ENCODE data around the gene ELL. TPM values are rescaled to one million over a fixed set of nuclear protein-coding genes. Genes with fewer than 3 reads are reported as not detected.

The ELL gene
- total RNA-seq, 1 donor: 40.4 TPM

DNA sequence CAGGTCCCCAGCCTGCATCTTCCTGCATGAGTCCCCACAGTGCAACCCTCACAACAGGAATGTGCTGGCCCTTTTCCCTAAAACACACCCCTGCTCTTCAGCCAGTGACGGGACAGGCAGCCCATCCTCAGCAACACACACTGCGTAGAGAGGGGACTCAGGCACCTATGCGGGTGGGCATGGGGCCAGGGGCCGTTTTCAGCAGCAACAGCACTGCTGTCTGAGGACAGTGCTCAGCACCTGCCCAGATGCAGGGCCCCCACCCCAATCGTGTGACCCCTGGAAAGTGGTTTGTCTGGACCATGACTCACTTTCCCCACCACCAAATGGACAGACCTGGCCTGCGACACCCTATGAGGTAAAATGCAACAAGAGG, 55.9 kb downstream of the ELL start:
- no peaks in the 10 kb centered on the region for H3K27me3 ChIP-seq (ENCODE audit: insufficient read depth, low read length)

DNA sequence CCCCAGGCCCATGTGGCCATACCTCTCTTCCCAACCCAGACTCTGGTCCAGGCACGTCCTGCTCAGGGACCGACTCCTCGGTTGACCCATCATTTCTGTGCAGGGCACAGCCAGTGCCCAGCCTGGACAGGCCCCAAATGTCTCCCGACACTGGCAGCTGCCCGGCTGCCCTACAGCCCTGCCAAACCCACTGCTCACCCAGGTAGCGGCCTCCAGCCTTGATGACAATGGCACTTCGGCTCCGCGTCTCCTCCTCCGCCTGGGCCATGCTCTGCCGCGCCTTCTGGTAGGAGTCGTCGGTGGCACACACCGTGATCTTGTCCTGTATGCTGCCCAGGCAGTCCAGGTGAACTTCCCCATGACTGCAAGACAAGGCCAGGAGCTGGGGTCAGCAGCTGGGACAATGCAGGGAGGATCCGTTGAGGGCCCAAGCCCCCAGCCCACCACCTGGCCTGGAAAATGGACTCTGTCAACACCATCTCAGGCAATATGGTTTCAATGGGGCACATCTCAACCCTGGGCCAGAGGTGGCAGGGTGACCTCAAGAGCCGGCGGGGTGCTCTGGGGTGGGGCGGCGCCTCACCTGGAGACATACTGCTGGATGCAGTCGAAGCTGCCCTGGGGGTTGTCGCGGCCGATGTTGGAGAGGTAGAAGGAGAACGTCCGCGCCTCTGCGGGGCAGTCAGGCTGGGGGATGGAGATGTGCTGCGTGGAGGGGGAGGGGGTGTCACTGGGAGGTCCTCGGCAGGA, 56.5 kb downstream of the ELL start:
- H3K4me3 ChIP-seq (ENCODE audit: low read length): no peak overlapping the region
- H3K9me3 ChIP-seq (ENCODE audit: low read depth, low read length): no peaks in the 10 kb centered on the region
- no peaks in the 10 kb centered on the region for H3K27me3 ChIP-seq (ENCODE audit: insufficient read depth, low read length)
- peaks cover 27% of the 10 kb centered on the region for H3K4me1 ChIP-seq (ENCODE audit: insufficient read depth, low read length)

More for the DNA sequence above, 55.9 kb downstream of the ELL start:
- H3K4me3 ChIP-seq (ENCODE audit: low read length): no peak overlapping the region
- no peaks in the 10 kb centered on the region for H3K9me3 ChIP-seq (ENCODE audit: low read depth, low read length)
- peaks cover 30% of the 10 kb centered on the region for H3K4me1 ChIP-seq (ENCODE audit: insufficient read depth, low read length)

DNA sequence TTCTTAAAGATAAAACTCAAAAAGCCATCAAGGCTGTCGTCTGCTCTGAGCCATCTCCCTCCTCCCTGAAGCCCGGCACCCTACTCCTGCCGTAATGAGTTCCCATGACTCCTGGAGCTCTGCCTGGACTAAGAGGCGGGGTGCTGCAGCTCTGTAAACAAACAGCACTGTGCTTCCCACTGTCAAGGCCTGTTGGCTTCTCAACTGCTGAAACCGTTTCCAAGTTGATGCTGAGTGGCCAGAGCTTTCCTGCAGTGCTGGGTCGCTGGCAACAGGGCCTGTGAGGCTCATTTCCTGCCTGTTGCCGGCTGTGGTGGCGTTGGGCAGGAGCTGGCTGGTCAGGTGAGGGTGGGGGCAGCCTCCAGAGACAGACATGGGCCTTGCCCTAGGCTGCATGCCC, 57.2 kb downstream of the ELL start:
- H3K27me3 ChIP-seq (ENCODE audit: insufficient read depth, low read length): no peaks in the 10 kb centered on the region
- H3K4me1 ChIP-seq (ENCODE audit: insufficient read depth, low read length): peaks cover 19% of the 10 kb centered on the region
- H3K4me3 ChIP-seq (ENCODE audit: low read length): no peak overlapping the region
- H3K9me3 ChIP-seq (ENCODE audit: low read depth, low read length): no peaks in the 10 kb centered on the region

DNA sequence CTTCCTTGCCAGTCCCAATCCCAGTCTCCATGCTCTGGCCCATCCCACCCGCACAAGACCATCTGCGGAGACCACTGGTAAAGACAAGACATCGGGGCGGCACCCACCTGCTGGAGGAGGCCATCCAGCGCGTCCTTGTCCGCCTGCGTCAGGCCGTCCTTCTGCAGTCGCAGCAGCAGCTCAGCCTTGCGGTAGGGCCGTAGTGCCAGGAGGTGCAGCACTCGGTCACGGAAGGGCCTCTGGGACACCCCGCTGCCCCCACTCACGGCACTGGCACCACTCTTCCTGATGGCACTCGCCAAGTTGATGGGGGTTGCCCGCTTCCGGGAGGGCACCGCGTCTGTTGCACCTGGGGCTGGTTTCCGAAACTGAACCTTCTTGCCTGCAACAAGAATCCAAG, 60.4 kb downstream of the ELL start:
- Histone ChIP-seq H3K27me3 (ENCODE audit: insufficient read depth, low read length) (no peaks in the 10 kb centered on the region), H3K4me3 (ENCODE audit: low read length) (no peak overlapping the region), H3K4me1 (ENCODE audit: insufficient read depth, low read length) (peaks cover 7% of the 10 kb centered on the region), H3K9me3 (ENCODE audit: low read depth, low read length) (no peaks in the 10 kb centered on the region)

DNA sequence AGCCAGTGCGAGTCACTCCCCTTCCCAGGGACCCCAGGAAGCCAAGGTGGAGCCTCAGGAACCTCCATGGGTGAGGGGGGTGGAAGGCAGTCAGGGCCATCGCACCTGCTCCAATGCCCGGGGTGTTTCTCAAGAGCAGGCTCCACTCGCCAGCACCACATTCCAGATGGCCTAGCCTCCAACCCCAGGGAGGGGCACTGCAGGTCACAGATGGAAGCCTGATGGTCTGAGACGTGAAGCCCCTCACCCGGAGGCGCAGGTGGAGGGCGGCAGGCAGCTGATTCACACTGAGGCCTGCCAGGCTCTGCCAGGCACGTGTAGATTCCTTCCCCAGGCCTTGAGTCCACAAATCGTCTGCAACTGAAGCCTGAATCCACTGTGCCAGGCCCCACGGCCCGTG, 61.0 kb downstream of the ELL start:
- no peak overlapping the region for H3K4me3 ChIP-seq (ENCODE audit: low read length)
- H3K27me3 ChIP-seq (ENCODE audit: insufficient read depth, low read length): no peaks in the 10 kb centered on the region
- peaks cover 7% of the 10 kb centered on the region for H3K4me1 ChIP-seq (ENCODE audit: insufficient read depth, low read length)
- no peaks in the 10 kb centered on the region for H3K9me3 ChIP-seq (ENCODE audit: low read depth, low read length)

DNA sequence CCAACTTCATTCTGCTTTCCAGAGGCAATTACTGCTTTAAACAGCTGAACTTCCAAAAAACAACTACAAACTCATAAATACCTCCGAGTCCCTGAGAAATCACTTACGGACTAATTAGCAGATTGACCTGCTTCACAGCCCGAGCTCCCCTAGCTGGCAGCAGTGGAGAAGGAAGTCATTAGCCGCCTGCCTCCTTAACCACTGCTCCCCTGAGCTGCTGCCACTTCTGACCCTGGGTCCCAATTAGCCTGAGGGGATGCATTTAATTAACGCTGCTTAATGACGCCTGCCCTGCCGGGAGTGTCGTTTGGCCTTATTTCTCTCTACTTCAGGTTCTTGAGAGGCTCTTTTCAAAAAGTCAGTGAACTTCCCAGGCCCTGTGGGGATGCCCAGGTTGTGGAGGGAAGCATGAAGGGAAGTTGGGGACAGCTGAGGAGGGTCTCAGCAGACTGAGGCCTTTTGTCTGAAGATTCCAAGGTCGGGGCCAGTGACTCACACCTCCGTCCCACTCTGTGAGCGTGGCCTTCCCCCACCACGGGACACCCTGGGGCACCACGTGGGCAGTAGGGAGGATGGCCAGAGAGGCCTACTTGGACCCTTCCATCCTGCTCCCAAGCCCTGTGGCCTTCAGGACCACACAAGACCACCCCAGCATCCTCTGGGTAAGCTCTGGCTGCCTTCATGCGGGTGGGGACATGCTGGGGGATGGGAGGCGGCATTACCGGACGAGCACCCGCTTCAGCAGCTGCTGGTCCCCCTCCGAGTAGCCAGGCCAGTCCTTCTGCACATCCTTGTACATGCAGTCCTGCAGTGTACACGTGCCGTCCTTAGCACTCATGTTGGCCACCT, 64.2 kb downstream of the ELL start:
- Histone ChIP-seq H3K9me3 (ENCODE audit: low read depth, low read length) (no peaks in the 10 kb centered on the region), H3K4me3 (ENCODE audit: low read length) (no peak overlapping the region), H3K4me1 (ENCODE audit: insufficient read depth, low read length) (no peaks in the 10 kb centered on the region), H3K27me3 (ENCODE audit: insufficient read depth, low read length) (no peaks in the 10 kb centered on the region)

DNA sequence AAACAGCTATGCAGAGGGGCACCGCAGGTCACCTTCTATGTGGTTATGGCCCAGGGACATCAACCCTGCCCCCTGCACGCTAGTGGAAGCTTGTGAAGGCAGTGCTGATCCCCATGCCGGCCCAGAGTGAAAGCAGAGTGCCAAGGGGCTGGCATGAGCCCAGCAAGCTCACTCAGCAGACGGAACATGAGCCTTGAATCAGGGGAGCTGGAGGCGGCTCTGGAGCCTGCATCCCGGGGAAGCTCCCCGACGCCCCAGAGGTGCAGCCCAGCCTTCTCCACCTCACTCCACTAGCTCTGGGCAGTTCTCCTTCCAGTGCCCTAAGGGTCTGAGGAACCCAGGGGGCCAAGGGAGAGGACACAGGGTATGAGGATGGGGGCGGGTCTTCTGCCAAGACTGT, 64.9 kb downstream of the ELL start:
- Histone ChIP-seq H3K9me3 (ENCODE audit: low read depth, low read length) (no peaks in the 10 kb centered on the region), H3K4me3 (ENCODE audit: low read length) (no peak overlapping the region), H3K27me3 (ENCODE audit: insufficient read depth, low read length) (no peaks in the 10 kb centered on the region), H3K4me1 (ENCODE audit: insufficient read depth, low read length) (no peaks in the 10 kb centered on the region)

DNA sequence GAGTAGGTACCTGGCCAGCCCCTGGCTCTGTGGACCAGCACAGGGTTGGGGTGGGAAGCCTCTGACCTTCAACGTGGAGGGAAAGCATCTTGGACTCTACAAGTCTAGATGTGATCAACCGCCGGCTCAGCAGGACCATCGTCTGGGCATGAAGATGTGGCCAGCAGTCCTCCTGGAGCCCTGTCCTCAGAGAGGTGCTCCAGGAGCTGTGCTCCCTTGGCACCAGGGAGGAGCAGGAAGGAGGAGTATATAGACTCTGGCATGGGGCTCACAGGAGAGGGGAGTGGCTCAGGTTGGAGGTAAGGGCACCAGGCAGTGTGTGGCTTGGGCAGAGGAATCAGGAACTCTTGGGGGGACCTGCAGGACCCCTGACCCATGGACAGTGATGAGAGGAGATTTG, 65.6 kb downstream of the ELL start:
- Histone ChIP-seq H3K27me3 (ENCODE audit: insufficient read depth, low read length) (no peaks in the 10 kb centered on the region), H3K4me3 (ENCODE audit: low read length) (no peak overlapping the region), H3K9me3 (ENCODE audit: low read depth, low read length) (no peaks in the 10 kb centered on the region), H3K4me1 (ENCODE audit: insufficient read depth, low read length) (no peaks in the 10 kb centered on the region)

DNA sequence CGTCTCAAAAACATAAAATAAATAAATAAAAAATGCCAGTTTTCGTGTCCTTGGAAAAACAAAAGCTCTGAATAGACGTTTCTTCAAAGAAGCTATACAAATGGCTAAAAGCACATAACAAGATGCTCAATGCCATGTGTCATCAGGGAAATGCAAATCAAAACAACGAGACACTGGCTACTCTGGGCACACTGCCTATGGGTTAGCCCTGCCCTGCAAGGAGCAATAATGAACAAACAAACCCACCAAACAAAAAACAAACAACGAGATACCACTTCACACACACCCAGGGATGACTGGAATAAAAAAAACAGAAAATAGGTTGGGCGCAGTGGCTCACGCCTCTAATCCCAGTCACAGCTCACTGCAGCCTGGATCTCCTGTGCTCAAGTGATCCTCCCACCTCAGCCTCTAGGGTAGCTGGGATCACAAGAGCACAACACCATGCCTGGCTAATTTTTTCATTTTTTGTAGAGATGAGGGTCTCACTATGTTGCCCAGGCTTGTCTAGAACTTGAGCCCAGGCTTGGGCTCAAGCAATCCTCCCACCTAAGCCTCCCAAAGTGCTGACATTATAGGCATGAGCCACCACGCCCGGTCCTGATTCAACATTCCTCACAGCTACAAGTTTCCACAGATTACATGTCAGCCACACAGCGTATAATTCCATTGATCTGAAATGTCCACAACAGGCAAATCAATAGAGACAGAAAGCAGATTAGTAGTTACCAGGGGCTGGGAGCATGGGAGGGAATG, 68.4 kb downstream of the ELL start:
- H3K27me3 ChIP-seq (ENCODE audit: insufficient read depth, low read length): no peaks in the 10 kb centered on the region
- no peaks in the 10 kb centered on the region for H3K9me3 ChIP-seq (ENCODE audit: low read depth, low read length)
- no peak overlapping the region for H3K4me3 ChIP-seq (ENCODE audit: low read length)
- no peaks in the 10 kb centered on the region for H3K4me1 ChIP-seq (ENCODE audit: insufficient read depth, low read length)

DNA sequence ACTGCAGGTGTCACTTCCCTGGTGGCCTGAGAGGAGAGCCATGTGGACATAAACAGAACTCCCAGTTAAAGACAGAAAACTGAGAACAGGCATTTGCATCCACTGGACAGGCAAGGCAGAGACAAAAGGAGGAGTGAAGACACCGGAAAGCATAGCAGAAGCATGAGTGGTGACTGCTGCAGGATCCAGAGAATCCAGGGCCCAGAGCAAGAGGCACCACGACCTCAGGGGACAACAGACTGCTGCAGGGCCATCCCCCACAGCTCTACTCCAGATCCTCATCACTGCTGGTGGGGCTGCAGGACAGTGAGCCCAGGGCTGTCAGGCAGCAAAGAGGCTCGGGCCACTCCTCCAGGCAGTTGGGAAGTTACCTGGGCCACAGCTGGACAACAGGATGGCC, 69.5 kb downstream of the ELL start:
- Histone ChIP-seq H3K4me1 (ENCODE audit: insufficient read depth, low read length) (no peaks in the 10 kb centered on the region), H3K27me3 (ENCODE audit: insufficient read depth, low read length) (no peaks in the 10 kb centered on the region), H3K4me3 (ENCODE audit: low read length) (no peak overlapping the region), H3K9me3 (ENCODE audit: low read depth, low read length) (no peaks in the 10 kb centered on the region)

DNA sequence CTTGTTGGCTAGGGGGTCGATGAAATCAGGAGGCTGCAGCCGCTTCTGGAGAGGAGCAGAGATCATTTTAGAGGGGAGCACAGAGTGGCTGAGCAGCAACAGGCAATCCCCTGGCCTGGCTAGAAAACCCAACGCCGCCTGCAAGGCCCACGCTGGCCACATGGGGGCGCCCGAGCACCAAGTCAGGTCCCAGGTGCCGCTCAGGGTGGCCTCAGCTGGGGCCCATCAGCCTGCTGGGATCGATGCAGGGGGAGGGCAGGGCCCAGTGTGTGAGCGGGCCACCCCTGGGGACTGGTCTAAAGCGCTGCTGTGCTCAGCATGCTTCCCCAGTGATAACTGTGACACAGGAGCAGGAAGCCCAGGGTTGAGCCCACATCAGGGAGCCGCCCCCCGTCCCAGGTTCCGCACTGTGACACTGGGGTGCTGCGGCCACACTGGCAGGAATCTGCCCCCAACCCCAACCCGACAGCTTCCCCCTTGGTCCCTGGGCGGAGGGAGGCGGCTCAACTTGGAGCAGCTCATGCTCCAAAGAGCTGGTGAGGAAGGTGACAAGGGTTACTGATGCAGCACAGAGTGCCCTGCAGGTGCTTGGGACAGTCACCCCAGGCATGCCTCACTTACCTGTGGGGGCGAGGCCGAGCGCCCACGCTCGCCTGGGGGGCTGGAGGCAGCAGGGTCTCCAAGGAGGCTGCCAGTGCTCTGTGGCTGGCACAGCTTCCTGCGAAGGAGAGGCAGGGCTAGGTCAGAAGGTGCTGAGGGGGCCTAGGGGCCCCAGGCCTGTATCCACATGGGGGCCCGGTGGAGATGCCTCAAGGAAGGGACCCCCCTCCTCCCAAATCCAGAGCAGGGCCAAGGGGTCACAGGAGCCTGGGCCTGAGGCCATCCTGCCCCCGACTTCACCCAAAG, 70.7 kb downstream of the ELL start:
- Histone ChIP-seq H3K27me3 (ENCODE audit: insufficient read depth, low read length) (no peaks in the 10 kb centered on the region), H3K4me3 (ENCODE audit: low read length) (no peak overlapping the region), H3K9me3 (ENCODE audit: low read depth, low read length) (no peaks in the 10 kb centered on the region), H3K4me1 (ENCODE audit: insufficient read depth, low read length) (no peaks in the 10 kb centered on the region)

DNA sequence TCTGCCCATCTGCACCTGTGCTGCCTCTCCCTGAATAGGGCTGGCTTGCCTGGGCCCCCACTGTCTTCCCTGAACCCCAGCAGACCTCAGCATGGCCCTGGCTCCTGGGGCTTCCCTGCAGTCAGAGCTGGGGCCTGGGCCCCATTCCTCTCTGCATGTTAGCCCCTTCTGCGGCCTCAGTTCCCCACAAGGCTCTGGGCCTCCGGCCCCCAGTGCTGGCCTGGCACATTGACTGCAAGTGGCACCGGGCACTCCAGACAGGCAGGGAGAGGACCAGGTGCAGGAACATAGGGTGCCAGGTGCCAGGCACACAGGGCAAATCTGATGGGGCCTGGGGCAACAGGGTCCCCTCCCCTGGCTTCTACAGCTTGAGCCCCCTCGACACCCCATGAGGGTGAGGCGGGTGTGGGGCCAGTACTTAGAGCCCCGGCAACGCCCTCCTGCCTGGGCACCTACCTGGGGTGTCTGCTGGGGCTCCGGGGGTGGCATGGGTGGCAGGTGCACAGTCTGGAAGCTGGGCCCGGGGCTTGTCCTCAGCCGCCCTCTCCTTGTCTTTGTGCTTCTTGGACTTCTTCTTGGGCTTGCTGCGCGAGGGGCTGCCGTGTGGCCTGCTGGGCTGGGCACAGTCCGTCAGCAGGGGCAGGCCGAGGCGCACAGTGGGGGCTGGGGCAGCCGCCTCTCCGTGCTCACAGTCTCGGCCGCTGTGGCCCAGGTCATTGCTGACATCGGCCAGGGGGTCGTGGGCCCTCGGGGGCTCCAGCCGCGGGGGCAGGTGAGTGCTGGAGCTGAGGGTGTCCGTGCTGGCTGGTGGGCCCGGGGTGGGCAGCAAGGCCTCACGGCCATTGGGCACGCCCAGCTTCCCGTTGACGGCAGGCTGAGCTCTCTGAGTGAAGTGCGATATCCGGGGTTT, 71.6 kb downstream of the ELL start:
- Histone ChIP-seq H3K4me1 (ENCODE audit: insufficient read depth, low read length) (no peaks in the 10 kb centered on the region), H3K4me3 (ENCODE audit: low read length) (no peak overlapping the region), H3K27me3 (ENCODE audit: insufficient read depth, low read length) (no peaks in the 10 kb centered on the region), H3K9me3 (ENCODE audit: low read depth, low read length) (no peaks in the 10 kb centered on the region)

DNA sequence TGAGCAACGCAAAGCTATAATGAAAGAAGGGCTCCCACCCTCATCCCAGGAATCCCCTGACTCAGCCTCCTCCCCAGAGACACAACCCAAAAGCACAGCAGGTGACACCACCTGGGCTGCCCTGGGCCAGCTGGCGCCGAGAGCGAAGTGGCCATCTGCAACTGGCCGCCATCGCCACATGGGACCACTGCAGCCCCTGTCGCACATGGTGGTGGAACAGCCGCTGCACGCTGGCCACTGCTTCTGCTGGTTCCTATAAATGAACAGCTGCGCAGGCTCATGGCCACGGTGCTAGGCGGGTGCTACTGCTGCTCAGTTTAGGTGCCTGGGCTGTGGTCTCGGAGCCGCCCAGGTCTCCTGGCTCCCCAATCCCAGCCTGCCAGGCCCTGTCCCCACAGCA, 72.3 kb downstream of the ELL start:
- no peaks in the 10 kb centered on the region for H3K4me1 ChIP-seq (ENCODE audit: insufficient read depth, low read length)
- H3K9me3 ChIP-seq (ENCODE audit: low read depth, low read length): no peaks in the 10 kb centered on the region
- H3K27me3 ChIP-seq (ENCODE audit: insufficient read depth, low read length): no peaks in the 10 kb centered on the region
- no peak overlapping the region for H3K4me3 ChIP-seq (ENCODE audit: low read length)
